Measurements from ENCODE around the gene PCYT2.
A peak's percentile ranks its signal among the peaks of the same experiment; 100 is the strongest.

The PCYT2 gene

DNA sequence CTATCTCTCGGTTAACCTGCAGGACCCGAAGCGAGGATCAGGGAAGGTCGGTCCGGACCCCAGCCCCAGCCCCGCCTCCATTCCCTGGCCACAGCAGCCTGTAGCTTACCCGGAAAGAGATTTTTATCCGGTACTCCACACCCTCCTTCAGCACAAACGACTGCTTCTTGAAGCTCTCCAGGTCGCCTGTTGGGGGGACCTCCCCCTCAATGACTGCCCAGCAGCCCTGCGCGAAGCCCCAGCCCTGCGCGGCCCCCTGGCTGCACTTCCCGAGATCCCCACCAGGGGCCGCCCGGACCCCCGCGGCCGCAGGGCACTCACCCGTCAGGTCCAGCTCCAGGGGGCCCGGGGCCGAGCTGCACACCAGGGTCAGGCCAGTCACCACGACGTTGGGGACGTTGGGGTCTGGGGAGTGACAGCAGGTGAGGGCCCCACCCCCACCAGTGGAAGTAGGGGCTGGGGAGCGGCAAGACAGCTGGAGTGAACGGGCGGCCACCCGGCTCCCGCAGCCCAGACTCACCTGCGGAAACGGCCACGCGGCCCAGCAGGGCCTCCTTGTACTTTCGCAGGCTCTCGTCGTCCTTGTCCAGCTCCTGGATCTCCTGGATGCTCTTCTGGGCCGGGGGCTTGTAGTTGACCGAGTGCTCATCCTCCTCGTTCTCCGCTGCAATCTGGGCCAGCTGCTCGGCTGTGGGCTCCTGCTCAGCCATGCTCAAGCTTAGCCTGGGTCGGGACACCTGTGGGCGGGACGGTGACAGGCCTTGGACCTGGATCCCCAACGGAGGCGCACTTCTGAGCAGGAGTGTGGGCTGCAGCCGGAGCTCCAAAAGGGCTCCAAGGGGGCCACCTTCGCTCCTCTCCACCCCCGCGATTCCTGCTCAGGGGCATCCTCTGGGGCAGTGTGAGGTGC lies 41.7 kb downstream of the PCYT2 start:
- DNase-seq, result no peak

DNA sequence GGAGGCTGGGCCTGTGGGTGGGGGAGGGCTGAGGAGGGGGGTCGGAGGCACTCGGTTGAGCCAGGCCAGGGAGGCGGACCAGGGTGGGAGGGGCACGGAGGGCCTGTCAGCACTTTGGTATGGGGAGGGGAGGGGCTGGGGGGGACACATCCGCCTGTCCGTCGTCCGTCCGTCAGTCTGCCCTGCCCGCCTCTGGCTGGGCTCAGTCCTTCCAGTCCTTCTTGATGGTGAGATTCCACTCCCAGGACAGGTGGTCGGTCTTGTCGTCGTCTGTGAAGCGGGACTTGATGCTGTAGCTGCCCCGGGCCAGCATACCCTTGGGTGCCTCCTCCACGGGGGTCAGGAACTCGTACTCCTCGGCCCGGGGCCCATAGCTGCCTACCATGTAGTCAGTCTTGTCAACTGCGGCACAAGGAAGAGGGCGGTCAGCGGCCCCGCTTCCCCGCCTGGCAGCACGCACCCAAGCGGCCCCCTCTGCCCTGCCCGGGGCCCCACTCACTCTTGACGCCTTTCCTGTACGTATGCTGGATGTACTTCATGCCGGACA lies 42.5 kb downstream of the PCYT2 start:
- DNase-seq, result no peak

DNA sequence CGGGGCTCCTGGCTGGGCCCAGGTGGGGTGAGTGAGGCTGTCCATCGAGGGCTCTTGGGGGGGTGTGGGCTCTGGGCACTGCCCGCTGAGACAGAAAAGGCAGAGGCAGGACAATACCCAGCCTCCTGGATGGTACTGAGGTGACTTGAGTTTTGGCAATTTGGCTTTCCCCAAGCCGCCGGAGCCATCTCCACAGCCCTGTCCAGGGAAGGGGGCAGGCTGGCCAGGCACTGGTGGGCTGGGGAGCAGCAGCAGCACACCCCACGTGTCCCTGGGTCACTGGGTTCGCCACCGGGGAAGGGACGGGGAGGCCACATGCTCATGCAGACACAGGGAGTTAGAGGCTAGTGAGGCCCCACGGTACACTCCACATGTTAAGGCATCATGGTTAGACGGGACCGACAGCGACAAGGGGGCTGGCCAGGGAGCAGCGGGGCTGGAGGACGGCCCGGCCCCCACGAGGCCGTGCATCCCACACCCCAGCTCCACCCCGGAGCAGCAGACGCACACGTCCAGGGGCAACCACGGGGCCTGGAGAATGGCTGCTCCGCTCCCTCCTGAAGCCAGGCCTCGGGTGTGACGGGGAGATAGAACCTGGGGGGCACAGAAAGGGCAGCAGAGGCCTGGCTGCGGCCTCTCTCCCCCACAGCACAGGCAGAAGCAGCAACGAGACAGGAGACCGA lies 43.1 kb downstream of the PCYT2 start:
- no peak for DNase-seq

DNA sequence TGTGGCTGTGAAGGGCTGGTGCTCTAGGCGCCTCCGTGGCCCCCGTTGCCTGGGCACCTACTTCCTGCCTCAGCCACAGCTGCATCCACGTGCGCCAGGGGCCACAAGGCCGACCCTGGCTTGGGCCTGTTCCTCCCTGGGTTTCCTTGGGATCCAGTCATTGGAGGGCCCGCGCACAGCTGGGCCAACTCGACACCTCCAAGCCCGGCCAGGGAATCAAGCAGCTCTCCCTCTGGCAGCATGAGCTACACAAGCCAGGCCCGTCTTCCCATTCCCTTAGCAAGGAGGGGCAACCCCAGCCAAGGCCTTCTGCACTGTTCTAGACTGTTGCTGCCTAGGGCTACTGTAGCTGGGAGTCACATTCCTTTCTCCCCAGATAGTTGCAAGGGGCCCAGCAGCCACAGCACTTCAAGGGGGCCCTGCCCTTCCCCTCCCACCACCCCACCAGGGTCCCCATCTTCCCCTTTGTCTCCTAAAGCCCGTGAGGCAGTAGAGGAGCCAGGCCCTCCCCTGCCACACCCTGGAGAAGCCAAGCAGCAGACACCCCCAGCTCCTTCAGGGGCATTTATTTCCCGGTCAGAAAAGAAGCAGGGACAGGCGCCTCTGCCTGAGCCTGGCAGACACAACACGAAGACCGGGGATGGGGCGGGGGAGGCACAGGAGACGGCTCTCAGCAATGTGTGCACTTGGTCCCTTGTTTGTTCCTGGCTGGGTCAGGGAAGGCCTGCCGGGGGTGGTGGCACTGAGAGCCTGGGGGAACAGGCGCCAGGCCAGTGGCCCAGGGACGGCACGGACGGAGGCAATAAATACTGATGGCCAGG lies 43.8 kb downstream of the PCYT2 start:
- DNase-seq, result no peak

DNA sequence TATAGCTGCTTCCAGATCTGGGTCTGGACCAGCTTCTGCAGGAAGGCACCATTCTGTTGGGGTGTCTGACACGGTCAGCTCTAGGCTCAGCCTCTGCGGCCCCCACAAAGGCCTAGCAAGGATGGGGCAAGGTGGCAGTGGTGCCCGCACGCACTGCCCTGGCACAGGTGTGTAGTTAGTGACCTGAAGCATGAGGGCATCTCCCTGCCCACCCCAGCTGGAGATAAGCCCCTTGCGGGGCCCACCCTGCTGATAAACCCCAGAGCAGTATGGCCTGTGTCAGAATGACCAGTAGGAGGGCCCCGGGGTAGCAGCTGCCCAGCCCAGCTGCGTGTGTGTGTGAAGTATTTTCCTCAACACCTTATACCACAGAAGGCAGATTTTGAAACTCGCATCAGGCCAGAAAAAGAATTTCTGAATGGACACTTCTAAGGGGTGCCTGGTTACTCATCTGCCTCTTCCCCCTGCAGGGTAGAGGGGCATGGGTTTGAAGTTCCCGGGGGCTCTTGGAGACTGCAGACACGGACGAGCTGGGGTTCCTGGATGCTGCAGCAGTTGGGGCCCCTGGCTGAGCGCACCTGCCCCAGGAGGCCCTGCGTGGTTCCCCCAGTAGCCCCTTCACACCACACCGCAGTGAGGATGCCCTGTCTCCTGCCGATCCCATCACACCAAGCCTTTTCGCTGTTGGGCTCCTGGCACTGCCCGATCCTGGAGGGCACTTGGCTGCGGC lies 44.6 kb downstream of the PCYT2 start:
- DNase-seq, result no peak

DNA sequence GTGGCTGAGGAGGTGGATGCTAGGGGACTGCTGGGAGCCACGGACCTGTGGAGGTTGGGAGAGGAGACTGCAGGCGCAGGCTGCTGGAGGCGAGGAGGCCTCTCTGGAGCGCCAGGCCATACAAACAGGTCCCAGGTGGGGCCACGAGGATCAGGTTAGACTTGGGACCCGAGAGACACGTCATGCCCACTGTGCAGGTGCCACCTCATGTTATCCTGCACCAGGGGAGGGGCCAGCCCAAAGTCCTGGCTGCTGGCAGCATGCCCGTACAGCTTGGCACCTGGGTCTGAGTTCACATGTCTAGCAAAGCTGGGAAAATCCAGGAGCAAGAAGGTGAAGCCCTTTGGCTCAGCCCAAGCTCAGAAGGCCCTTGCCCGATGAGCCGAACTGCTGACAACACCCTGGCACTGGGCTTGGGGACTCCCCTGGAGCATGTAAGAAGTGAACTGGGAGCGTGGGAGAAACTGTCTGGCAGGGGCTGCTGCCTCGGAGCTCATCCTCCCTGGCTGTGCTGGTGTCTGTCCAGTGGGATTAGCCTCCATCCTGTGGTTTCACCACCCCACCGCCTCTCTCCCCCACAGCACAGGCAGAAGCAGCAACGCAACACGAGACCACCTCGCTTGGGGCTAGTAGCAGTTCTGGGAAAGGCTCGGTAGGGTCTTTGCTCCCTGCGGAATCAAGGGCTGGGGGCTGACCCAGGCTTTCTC lies 45.3 kb downstream of the PCYT2 start:
- DNase-seq, result no peak

DNA sequence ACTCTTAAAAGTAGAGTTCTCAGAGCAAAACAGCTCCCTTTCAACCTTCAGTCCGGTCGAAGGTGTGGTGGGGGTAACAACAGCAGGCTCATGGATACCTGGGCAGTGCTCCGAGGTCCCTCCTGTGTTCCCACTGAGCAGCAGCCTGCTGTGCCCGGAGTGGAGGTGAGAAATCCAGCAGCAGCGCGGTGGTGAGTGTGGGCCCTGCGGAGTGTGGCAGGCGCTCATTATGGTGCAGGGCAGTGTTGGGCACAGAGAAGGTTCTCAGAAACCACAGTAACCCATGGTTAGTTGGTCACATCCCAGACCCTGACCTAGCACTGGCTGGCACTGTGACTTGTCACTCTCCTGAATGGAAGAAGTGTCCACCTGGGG lies 45.9 kb downstream of the PCYT2 start:
- DNase-seq, result no peak

- DNase-seq, result no peak
These were observed 47.1 kb downstream of the PCYT2 start for GRCh38 chr17:81863833-81864768.

DNA sequence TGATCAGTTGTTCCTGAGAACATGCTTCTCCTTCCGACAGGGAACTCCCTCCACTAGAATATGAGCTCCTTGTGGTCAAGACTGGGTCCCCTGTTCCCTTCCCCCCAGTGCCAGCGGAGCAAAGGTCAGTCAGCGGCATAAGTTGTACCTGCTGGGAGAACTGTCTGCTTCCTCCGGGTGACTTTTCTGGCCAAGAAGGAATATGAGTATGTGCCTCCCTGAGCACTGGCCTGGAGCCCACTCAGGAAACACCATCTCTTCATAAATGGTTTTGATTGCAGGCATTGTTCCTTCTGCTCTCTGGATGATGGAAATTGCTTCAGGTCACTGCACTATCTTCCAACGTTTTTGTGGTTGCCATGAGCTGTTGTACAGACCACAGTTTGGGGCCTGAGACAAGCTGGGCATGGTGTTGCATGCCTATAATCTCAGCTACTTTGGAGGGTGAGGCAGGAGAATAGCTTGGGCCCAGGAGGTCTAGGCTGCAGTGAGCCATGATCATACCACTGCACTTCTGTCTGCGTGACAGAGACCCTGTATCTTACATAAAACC lies 48.0 kb downstream of the PCYT2 start:
- DNase-seq, result peak; percentile 32 to 55

- DNase-seq, result peak; percentile 100
These were observed 50.2 kb downstream of the PCYT2 start for GRCh38 chr17:81860756-81861568.

- no peak for DNase-seq
These were observed 51.1 kb downstream of the PCYT2 start, which contains the start of gene P4HB for GRCh38 chr17:81859906-81860755. Gene P4HB, minus strand, starts transcription at chr17:81860535. Its CDS starts 64 bp downstream, at chr17:81860471.

GRCh38 chr17:81858967-81859905 lies 52.0 kb downstream of the PCYT2 start:
- peak in 1 of 2 experiments; percentile 29 for DNase-seq

DNA sequence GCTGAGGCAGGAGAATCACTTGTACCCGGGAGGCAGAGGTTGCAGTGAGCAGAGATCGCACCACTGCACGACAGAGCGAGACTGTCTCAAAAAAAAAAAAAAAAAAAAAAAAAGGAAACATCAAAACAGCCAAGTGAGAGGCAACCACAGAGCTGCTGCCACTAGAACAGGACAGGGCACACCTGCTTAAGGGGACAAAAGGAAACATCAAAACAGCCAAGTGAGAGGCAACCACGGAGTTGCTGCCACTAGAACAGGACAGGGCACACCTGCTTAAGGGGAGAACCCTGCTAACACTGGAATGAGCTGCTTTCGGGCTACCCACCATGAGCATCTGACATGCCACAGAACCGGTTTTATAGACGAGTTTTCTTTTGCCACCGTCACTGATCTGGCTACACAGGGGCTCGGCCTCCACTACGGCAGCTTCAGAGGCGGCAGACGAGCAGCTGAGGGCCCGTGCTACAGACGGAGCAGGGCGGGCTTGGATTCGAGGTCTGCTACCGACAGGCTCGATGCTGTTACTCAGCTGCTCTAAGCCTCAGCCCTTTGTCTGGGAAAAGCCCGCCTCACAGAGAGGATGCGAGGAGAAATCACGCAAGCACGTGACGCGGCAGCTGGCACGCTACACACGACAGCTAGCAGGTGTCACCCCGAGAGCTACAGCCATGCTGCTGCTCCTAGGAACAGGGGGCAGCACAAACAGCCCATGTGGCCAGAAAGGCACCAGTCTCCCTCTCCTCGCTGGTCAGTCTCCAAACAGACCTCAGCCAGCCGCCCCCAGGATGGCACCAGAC lies 52.8 kb downstream of the PCYT2 start:
- DNase-seq, result no peak

DNA sequence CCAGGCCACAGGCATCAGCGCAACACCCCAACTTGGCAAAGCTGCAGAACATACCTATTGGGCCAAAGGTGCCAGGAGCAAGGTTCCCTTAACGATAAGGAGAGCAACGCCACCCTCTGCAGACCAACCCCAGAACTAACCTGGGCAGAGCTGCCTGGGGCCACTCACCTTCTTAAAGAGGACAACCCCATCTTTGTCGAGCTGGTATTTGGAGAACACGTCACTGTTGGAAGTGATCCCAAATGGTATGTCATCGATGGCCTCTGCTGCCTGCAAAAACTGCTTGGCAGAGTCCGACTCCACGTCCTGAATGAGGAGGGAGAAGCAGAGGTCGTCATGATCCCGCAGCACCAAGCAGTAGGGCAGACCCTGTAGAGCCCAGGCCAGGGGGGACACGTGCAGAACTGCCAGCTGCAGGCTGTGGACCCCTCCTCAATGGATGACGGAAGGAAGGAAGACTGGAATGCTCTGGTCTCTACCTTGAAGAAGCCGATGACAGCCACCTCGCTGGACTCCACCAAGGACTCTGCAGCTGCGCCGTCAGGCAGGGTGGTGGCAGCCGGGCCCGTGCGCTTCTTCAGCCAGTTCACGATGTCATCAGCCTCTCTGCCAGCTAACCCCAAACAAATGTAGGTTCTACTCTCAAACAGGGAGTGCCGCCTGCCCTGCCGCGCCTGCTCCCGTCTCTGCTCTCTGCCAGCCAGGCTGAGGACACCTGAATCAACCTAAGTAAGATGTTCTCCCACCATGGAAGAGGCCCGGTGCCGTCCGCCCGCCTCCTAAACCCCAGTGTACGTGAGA lies 56.0 kb downstream of the PCYT2 start:
- peak in 1 of 2 experiments; percentile 22 for DNase-seq

DNA sequence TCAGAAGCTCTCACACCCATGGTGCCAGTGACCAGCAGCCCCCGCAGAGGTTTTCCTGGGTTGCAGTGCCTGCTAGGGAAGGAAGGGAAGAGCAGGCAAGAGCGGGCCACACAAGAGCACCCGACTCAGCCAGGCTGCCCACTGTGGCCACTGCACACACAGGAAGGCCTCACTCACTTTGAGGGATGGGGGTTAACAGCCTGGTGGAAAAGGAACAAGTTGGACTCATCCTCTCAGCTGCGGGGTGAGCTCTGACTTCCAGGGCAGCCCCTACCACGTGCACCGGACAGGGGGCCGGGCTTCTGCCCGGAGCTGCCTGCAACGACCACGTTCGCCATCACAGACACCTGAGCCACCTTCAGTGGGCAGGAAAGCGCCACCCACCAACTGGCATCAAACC lies 59.0 kb downstream of the PCYT2 start:
- DNase-seq, result no peak

Data from AML-193 (cell line).